ENCODE results near the gene CACNB3. TPM values are rescaled to one million over a fixed set of nuclear protein-coding genes. Genes with fewer than 3 reads are reported as not detected.

Gene CACNB3
- total RNA-seq = 24.8 TPM

GRCh38 chr12:48817873-48818830 lies at the start of gene CACNB3:
CACNB3 (plus strand) TSS chr12:48818496; CDS start chr12:48818930, 434 bp downstream.

GRCh38 chr12:48788854-48789775 lies 29.2 kb upstream of the CACNB3 start, which contains the start of gene ADCY6:
ADCY6 (minus strand) TSS chr12:48789089; CDS start chr12:48783434, 5,655 bp downstream.

DNA sequence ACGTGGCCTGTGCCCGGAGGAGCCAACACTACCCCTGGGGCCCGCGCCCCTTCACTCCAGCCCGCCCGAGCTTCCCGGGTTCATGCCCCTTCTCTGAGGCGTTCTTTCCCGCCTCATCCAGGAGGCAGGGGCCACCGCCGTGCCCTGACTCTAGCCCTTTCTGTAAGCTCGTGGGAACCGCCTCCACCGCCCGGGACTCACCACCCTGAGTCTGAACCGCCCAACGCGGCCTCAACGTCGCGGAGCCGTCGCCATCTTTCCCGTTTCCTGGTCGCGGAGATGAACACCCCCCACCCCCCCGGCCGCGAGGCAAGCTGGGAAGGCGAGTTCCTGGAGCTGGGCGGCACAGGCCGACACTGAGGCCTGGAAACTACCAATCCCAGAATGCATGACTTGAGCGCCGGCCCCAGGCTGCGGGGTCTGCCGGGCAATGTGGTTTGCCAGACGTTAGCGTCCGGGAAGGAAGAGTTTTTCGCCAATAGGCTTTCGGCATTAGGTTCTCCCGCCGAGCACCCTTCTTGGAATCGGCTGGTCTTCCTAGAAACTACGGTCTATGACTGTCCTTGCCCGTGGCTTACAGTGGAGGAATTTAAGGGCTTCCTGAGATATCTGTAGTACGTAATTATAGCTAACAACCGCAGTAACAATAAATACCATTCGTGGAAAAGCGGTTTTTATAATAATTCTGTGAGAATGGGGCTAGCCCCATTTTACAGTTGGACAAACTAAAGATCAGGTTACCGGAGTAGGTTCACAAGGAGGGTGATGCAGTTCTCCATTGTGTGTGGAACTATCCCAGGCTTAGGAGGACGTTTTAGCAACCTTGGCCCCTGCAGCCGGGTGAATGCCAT lies 33.8 kb downstream of the CACNB3 start, which contains the start of gene DDX23:
Gene DDX23 (minus strand): TSS at position 281 of the 851 bp plus-strand sequence. CDS start 6,381 bp downstream, outside the sequence.

GRCh38 chr12:48865281-48866051 lies 47.2 kb downstream of the CACNB3 start, which contains the start of gene RND1:
RND1 (minus strand) TSS chr12:48865870; CDS start chr12:48865767, 103 bp downstream.

Small RNA genes within 50 kb of the gene (small RNA-seq; reads per million reads assigned to genes)
- gene MIR4701 (ENCODE audit: low replicate concordance) (not detected), gene RF00019 (ENCODE audit: low replicate concordance) (not detected)

Other genes with a start within 250 kb of the CACNB3 start
- gene LALBA, start 248.4 kb upstream of the CACNB3 start, total RNA-seq = not detected
- gene KANSL2, start 136.3 kb upstream of the CACNB3 start, total RNA-seq = 53.4 TPM
- gene CCNT1, start 101.8 kb upstream of the CACNB3 start, total RNA-seq = 29.4 TPM
- 75.3 TPM for gene ADCY6, start 29.4 kb upstream of the CACNB3 start, total RNA-seq
- 79.4 TPM for gene DDX23, start 33.7 kb downstream of the CACNB3 start, total RNA-seq
- 4.3 TPM for gene RND1, start 47.4 kb downstream of the CACNB3 start, total RNA-seq
- 11.3 TPM for gene FKBP11, start 107.0 kb downstream of the CACNB3 start, total RNA-seq
- gene ARF3, start 139.0 kb downstream of the CACNB3 start, total RNA-seq = 42.2 TPM
- not detected for gene WNT10B, start 153.2 kb downstream of the CACNB3 start, total RNA-seq
- not detected for gene WNT1, start 159.8 kb downstream of the CACNB3 start, total RNA-seq
- 23.6 TPM for gene DDN, start 180.9 kb downstream of the CACNB3 start, total RNA-seq
- 38.2 TPM for gene PRKAG1, start 200.3 kb downstream of the CACNB3 start, total RNA-seq
- 80.5 TPM for gene KMT2D, start 242.3 kb downstream of the CACNB3 start, total RNA-seq

Measured in metanephros (tissue), 2 donors.